HFFc6 (cell line): Measurements from ENCODE around the gene NWD2. TPM values are rescaled to one million over a fixed set of nuclear protein-coding genes. Genes with fewer than 3 reads are reported as not detected.
A peak's percentile ranks its signal among the peaks of the same experiment; 100 is the strongest.

Experiments used
- DNase-seq: peaks from one replicate; pipeline ENCODE4 v3.0.0-alpha.2; 2018
- H3K27ac Mint-ChIP-seq: 2 replicates; pipeline ENCODE4 v1.8.0; 2020; ENCODE audit warnings: mild to moderate bottlenecking, mixed read lengths
- H3K27me3 Mint-ChIP-seq: 2 replicates; pipeline ENCODE4 v1.8.0; 2021; ENCODE audit warnings: mild to moderate bottlenecking, moderate library complexity, mixed read lengths; ENCODE audit not compliant: insufficient read depth
- H3K36me3 Mint-ChIP-seq: 2 replicates; pipeline ENCODE4 v1.8.0; 2021; ENCODE audit warnings: low read depth, mixed read lengths
- H3K4me1 Mint-ChIP-seq: 2 replicates; pipeline ENCODE4 v1.8.0; 2020; ENCODE audit warnings: low read depth, mixed read lengths
- H3K4me3 Mint-ChIP-seq: 2 replicates; pipeline ENCODE4 v1.8.0; 2020; ENCODE audit warnings: mild to moderate bottlenecking, moderate library complexity, mixed read lengths
- H3K9me3 Mint-ChIP-seq: 2 replicates; pipeline ENCODE4 v1.8.0; 2020; ENCODE audit warnings: mild to moderate bottlenecking, mixed read lengths
- total RNA-seq, 6 experiments: library from RNA; stranded (reverse); fragmentation: NEBNext Ultra II Directional; extraction: Animal tissue kit (Norgen Biotek cat#: 25700); gene quantifications; 2 replicates in 1 of 6; 3 replicates in 5 of 6; pipeline ENCODE4 v1.2.3, GENCODE V29; 2021
- TF ChIP-seq, protein P1 (sequence below): fragments of 200-600 bp; sonication (generic); IDR thresholded peaks from 2 replicates; pipeline ENCODE4 v1.5.0; 2021; ENCODE audit warnings: antibody characterized with exemption, mild to moderate bottlenecking

The NWD2 gene
- total RNA-seq, 6 experiments from 2014 or later, result not detected

DNA sequence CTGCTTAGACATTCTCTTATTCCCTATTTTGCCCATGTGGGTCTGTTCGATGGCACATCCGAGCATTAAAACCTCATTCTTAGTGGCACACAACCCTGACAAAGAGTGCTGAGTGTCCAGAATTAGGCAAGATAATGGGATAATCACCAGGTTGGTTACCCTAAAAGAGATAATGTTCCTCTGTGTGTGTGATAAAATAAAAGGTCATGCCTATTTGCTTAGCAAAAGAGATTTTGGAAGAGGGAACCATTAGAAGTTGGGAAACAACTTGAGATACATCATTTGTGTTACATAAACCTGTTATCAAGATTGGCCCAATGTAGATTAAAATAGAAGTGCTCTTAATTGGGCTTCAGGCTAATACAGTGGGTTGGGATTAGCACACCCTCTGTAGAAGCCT is 182.7 kb downstream of the NWD2 start:
- TF ChIP-seq, protein P1, sequence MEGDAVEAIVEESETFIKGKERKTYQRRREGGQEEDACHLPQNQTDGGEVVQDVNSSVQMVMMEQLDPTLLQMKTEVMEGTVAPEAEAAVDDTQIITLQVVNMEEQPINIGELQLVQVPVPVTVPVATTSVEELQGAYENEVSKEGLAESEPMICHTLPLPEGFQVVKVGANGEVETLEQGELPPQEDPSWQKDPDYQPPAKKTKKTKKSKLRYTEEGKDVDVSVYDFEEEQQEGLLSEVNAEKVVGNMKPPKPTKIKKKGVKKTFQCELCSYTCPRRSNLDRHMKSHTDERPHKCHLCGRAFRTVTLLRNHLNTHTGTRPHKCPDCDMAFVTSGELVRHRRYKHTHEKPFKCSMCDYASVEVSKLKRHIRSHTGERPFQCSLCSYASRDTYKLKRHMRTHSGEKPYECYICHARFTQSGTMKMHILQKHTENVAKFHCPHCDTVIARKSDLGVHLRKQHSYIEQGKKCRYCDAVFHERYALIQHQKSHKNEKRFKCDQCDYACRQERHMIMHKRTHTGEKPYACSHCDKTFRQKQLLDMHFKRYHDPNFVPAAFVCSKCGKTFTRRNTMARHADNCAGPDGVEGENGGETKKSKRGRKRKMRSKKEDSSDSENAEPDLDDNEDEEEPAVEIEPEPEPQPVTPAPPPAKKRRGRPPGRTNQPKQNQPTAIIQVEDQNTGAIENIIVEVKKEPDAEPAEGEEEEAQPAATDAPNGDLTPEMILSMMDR, result no peak
- Mint-ChIP-seq H3K4me3 (no peak overlapping the region), H3K27ac (no peak overlapping the region), H3K4me1 (no peaks in the 10 kb centered on the region), H3K9me3 (no peaks in the 10 kb centered on the region), H3K36me3 (no peaks in the 10 kb centered on the region), H3K27me3 (no peaks in the 10 kb centered on the region; the same call in none of the 2 replicates)
- no peak for DNase-seq

DNA sequence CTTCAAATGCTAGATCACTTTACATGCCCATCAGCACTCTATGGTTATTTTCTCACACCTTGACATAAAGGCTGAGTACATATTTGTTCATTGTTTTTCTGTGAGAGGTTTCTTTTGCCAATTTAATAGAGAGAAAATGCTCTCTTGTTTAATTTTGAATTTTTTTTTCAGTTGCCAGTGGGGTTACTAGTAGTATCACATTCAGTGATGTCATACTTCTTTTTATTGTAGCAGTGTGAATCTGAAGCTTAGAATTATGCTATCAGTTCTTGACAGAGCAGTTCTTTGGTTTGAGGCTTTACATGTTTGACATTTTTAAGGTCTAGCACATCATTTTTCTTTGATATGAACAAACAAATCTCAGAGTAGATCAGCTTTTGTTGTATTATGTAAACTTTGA is 185.4 kb downstream of the NWD2 start:
- TF ChIP-seq, protein P1, result no peak
- Mint-ChIP-seq H3K27me3 (no peaks in the 10 kb centered on the region; the same call in 1 of the 2 replicates), H3K27ac (no peak overlapping the region), H3K4me1 (no peaks in the 10 kb centered on the region), H3K9me3 (no peaks in the 10 kb centered on the region), H3K4me3 (no peak overlapping the region), H3K36me3 (no peaks in the 10 kb centered on the region)
- DNase-seq, result no peak

DNA sequence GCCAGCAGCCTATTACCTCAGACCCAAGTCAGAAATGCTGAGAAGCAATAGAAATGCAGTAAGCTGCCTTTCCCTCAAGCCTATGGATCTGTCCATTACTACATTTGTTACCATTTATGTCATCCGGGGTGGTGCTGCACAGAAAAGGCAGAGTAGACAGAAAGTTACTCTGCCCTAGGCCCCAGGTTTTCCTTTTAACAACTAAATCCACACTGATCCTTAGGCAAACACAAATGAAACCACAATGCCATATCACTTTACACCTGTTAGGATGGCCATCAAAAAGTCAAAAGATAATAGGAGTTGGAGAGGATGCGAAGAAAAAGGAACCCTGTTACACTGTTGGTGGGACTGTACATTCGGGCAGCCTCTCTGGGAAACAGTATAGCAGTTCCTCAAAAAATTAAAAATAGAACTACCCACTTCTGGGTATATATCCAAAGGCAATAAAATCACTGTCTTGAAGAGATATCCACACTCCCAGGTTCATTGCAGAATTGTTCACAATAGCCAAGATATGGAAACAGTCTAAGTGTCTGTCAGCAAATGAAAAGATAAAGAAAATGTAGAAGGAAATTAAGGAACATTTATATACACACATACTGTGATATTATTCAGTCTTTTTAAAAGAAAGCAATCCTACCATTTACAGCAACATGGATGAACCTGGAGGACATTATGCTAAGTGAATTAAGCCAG is 186.3 kb downstream of the NWD2 start:
- no peaks in the 10 kb centered on the region for H3K4me1 Mint-ChIP-seq
- H3K27me3 Mint-ChIP-seq, result no peaks in the 10 kb centered on the region; the same call in 1 of the 2 replicates
- DNase-seq, result no peak
- TF ChIP-seq, protein P1, result no peak
- H3K27ac Mint-ChIP-seq, result no peak overlapping the region
- H3K36me3 Mint-ChIP-seq, result no peaks in the 10 kb centered on the region
- H3K9me3 Mint-ChIP-seq, result no peaks in the 10 kb centered on the region
- H3K4me3 Mint-ChIP-seq, result no peak overlapping the region

DNA sequence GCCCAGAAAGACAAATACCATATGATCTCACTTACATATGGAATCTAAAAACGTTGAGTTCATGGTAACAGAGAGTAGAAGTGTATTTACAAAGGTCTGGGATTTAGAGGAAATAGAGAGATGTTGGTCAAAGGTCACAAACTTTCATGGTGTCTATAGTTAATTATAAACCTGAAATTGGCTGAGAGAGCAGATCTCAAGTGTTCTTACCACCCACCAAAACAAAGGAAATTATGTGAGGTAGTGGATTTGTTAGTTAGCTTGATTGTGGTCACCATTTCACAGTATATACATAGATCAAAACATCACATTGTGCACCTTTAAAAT is 186.8 kb downstream of the NWD2 start:
- H3K27ac Mint-ChIP-seq, result no peak overlapping the region
- TF ChIP-seq, protein P1, result no peak
- no peaks in the 10 kb centered on the region for H3K9me3 Mint-ChIP-seq
- H3K4me1 Mint-ChIP-seq, result no peaks in the 10 kb centered on the region
- H3K4me3 Mint-ChIP-seq, result no peak overlapping the region
- H3K27me3 Mint-ChIP-seq, result no peaks in the 10 kb centered on the region; the same call in 1 of the 2 replicates
- H3K36me3 Mint-ChIP-seq, result no peaks in the 10 kb centered on the region
- DNase-seq, result no peak

DNA sequence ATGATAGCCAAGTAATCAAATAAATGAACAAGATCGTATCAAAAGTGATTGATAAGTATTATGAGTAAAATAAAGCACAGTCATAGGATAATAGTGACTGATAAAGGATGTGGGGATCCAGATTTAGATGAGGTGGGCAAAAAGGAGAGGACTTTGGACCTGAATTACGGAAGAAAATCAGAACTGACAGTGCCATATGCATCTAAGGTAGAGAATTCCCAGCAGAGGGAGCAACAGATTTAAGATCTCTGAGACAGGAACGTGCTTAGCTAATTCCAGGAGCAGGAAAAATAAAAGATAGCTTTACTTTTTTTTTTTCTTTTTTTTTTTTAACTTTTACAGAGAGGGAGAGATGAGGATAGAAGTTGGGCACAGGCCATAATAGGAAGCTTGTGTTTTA is 189.9 kb downstream of the NWD2 start:
- Mint-ChIP-seq H3K9me3 (no peaks in the 10 kb centered on the region), H3K27me3 (peaks cover under 1% of the 10 kb centered on the region; the same call in 1 of the 2 replicates), H3K4me3 (no peak overlapping the region), H3K27ac (no peak overlapping the region), H3K36me3 (no peaks in the 10 kb centered on the region), H3K4me1 (no peaks in the 10 kb centered on the region)
- TF ChIP-seq, protein P1, result peak; percentile 57
- DNase-seq, result peak; percentile 22

DNA sequence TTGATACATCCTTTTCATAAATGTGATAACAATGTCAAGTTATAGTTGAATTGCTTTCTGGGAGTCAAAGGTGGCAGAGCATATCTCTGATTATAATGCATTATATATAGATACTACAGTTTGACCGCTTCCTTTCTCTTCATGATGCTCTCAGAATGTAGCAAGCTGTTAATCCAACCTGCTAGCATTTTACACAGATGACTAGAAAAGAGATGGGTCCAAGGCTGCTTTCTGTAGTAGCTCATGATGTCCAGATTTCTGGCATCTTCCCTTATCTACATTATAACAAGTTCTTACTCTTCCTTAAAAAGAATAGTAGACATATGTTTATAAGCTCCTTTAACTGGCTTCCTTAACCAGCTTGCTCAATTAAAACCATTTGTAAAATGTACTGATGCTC is 192.0 kb downstream of the NWD2 start:
- Mint-ChIP-seq H3K4me3 (no peak overlapping the region), H3K36me3 (no peaks in the 10 kb centered on the region), H3K27ac (no peak overlapping the region), H3K4me1 (no peaks in the 10 kb centered on the region), H3K9me3 (no peaks in the 10 kb centered on the region), H3K27me3 (peaks cover 3% of the 10 kb centered on the region)
- TF ChIP-seq, protein P1, result no peak
- DNase-seq, result no peak
